PC-9 (cell line): ENCODE results near the gene LY86.

ENCODE experiments used
- CTCF ChIP-seq: fragments of 200-600 bp; sonication (generic); conservative IDR thresholded peaks from 2 replicates; pipeline ENCODE4 v1.6.1; 2017; ENCODE audit warnings: mixed run types, antibody characterized with exemption, mild to moderate bottlenecking, moderate library complexity
- EZH2 ChIP-seq: fragments of 200-600 bp; sonication (generic); IDR thresholded peaks from 2 replicates; pipeline ENCODE4 v1.8.0; 2017; ENCODE audit warnings: antibody characterized with exemption, low read depth

- no peak for TF ChIP-seq CTCF
- TF ChIP-seq EZH2: no peak
These were observed 99.8 kb downstream of the LY86 start for GRCh38 chr6:6688283-6688682.
